Activated naive CD8-positive, alpha-beta T cell (primary cell): ENCODE data around the gene TTC28.
"Not testable (repeated sequence)": the region's sequence is repeated elsewhere in the genome, so short reads cannot be mapped to it uniquely, and the experiment has no call there.

Source experiments
- H3K27ac Mint-ChIP-seq: one replicate; pipeline ENCODE4 v1.8.0; 2021; ENCODE audit warnings: mixed read lengths
- H3K27me3 Mint-ChIP-seq: one replicate; pipeline ENCODE4 v1.8.0; 2021; ENCODE audit warnings: mixed read lengths
- H3K36me3 Mint-ChIP-seq: one replicate; pipeline ENCODE4 v1.8.0; 2021; ENCODE audit warnings: mixed read lengths
- H3K4me1 Mint-ChIP-seq: one replicate; pipeline ENCODE4 v1.8.0; 2021; ENCODE audit warnings: low read depth, mixed read lengths
- H3K4me3 Mint-ChIP-seq: one replicate; pipeline ENCODE4 v1.8.0; 2021; ENCODE audit warnings: mild to moderate bottlenecking, mixed read lengths
- H3K9me3 Mint-ChIP-seq: one replicate; pipeline ENCODE4 v1.8.0; 2021; ENCODE audit warnings: low read depth, mixed read lengths

The TTC28 gene

DNA sequence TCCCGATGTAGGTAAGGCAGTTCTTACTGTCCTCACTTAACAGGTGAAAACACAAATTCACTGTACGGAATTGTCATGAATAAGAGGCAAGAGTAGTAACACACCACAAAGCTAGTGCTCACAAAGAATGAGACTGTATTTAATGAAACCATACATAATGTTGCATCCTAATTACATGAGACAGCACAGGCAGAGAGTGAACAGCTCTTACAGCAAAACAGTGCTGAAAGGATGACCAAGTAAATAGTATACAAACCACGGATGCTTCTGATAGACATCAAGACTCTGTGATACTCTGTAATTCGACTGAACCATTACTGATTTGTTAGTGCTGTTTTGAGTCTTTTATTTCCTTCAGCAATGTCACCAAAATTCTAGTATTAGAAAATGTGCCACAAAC, 282.3 kb downstream of the TTC28 start:
- Mint-ChIP-seq H3K4me3 (no peak overlapping the region), H3K27me3 (no peaks in the 10 kb centered on the region), H3K36me3 (peaks cover 2% of the 10 kb centered on the region), H3K27ac (no peak overlapping the region), H3K4me1 (peaks cover 9% of the 10 kb centered on the region), H3K9me3 (no peaks in the 10 kb centered on the region)

DNA sequence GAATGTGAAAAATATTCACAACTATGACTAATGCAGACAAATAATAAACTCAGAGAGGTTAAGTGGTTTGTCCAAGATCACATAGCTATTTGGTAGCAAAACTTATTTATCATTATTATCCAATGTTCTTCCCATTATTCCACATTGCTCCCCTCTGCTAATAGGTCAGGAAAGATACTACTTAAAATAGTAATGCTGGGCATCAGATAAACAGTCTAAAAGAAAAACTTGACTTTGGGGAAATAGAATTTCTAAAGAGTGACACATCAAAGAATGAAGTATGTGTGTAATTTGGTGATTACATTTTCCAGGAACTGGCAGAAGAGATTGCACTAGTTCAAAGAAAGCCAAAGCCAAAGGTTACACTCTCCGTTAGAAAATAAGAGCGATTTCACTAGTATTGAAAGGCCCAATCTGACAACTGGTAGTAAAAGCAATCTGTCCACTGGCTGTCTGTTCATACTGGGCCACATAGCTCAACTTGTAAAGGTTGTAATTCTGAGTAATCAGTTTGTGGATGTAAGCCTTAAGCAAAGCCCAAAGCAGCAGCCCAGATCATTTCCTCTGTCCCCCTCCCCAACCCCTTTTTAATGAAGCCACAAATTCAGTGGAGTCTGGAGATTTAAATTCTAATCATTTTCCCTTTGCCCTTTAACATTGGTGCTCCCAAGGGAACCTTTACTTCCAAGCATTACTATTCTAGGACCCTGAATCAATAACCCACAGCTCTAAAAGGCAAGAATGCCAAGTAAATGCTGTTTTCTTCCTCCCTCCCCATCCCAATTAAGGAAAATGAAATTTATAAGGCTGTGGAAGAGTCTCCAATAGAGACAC, 283.5 kb downstream of the TTC28 start:
- peaks cover 9% of the 10 kb centered on the region for H3K4me1 Mint-ChIP-seq
- no peaks in the 10 kb centered on the region for H3K9me3 Mint-ChIP-seq
- no peak overlapping the region for H3K27ac Mint-ChIP-seq
- no peak overlapping the region for H3K4me3 Mint-ChIP-seq
- H3K36me3 Mint-ChIP-seq, result peaks cover 4% of the 10 kb centered on the region
- H3K27me3 Mint-ChIP-seq, result no peaks in the 10 kb centered on the region

DNA sequence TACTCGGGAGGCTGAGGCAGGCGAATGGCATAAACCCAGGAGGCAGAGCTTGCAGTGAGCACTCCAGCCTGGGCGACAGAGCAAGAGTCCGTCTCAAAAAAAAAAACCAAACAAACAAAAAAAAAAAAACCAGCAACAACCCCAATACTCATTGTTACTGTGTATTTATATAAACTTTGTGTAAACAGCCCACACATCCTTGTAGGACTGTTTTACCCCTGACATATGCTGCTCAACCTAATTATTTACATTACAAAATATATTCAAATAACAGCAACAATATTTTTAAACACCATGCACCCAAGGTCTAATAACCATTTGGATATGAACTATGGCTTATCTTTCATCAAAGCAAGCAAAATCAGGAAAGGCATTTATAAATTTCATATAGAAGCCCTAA, 284.1 kb downstream of the TTC28 start:
- no peaks in the 10 kb centered on the region for H3K9me3 Mint-ChIP-seq
- no peaks in the 10 kb centered on the region for H3K27me3 Mint-ChIP-seq
- peaks cover 9% of the 10 kb centered on the region for H3K4me1 Mint-ChIP-seq
- peaks cover 4% of the 10 kb centered on the region for H3K36me3 Mint-ChIP-seq
- H3K27ac Mint-ChIP-seq, result no peak overlapping the region
- H3K4me3 Mint-ChIP-seq, result no peak overlapping the region

GRCh38 chr22:28394513-28395110, 285.0 kb downstream of the TTC28 start:
- H3K27ac Mint-ChIP-seq, result no peak overlapping the region
- H3K4me3 Mint-ChIP-seq, result no peak overlapping the region
- H3K36me3 Mint-ChIP-seq, result peaks cover 4% of the 10 kb centered on the region
- no peaks in the 10 kb centered on the region for H3K27me3 Mint-ChIP-seq
- no peaks in the 10 kb centered on the region for H3K9me3 Mint-ChIP-seq
- peaks cover 9% of the 10 kb centered on the region for H3K4me1 Mint-ChIP-seq

- Mint-ChIP-seq H3K4me3 (no peak overlapping the region), H3K27ac (no peak overlapping the region), H3K9me3 (peaks cover 6% of the 10 kb centered on the region), H3K27me3 (no peaks in the 10 kb centered on the region), H3K4me1 (peaks cover 1% of the 10 kb centered on the region), H3K36me3 (no peaks in the 10 kb centered on the region)
These were observed 298.0 kb downstream of the TTC28 start for GRCh38 chr22:28381429-28382167.

DNA sequence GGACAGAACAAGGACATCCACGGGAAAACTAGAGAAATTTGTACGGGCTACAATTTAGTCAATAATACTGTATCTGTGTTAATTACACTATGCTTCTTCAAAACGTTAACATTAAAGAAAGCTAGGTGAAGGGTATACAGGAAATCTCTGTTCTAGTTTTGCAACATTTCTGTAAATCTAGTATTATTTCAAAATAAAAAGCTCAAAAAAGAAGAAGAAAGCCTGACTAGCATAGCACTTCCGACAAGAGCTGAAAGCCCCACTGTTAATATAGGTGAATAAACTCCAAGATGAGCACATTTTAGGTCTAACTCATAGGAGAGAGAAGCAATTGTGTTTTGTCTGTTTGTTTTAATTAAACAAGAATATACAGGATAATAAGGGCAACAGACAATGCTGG, 299.7 kb downstream of the TTC28 start:
- Mint-ChIP-seq H3K9me3 (peaks cover 4% of the 10 kb centered on the region), H3K4me3 (no peak overlapping the region), H3K27ac (no peak overlapping the region), H3K27me3 (no peaks in the 10 kb centered on the region), H3K4me1 (peaks cover 1% of the 10 kb centered on the region), H3K36me3 (no peaks in the 10 kb centered on the region)

GRCh38 chr22:28379075-28379779, 300.4 kb downstream of the TTC28 start:
- Mint-ChIP-seq H3K4me1 (peaks cover 2% of the 10 kb centered on the region), H3K4me3 (no peak overlapping the region), H3K36me3 (no peaks in the 10 kb centered on the region), H3K27ac (no peak overlapping the region), H3K27me3 (no peaks in the 10 kb centered on the region), H3K9me3 (peaks cover 4% of the 10 kb centered on the region)

GRCh38 chr22:28375761-28376534, 303.7 kb downstream of the TTC28 start:
- Mint-ChIP-seq H3K36me3 (no peaks in the 10 kb centered on the region), H3K4me3 (no peak overlapping the region), H3K4me1 (peaks cover 4% of the 10 kb centered on the region), H3K9me3 (peaks cover 4% of the 10 kb centered on the region), H3K27me3 (no peaks in the 10 kb centered on the region), H3K27ac (no peak overlapping the region)

GRCh38 chr22:28373831-28374230, 305.8 kb downstream of the TTC28 start:
- no peak overlapping the region for H3K4me3 Mint-ChIP-seq
- no peaks in the 10 kb centered on the region for H3K27me3 Mint-ChIP-seq
- H3K9me3 Mint-ChIP-seq, result peaks cover 4% of the 10 kb centered on the region
- H3K4me1 Mint-ChIP-seq, result peaks cover 12% of the 10 kb centered on the region
- H3K27ac Mint-ChIP-seq, result no peak overlapping the region
- H3K36me3 Mint-ChIP-seq, result no peaks in the 10 kb centered on the region

DNA sequence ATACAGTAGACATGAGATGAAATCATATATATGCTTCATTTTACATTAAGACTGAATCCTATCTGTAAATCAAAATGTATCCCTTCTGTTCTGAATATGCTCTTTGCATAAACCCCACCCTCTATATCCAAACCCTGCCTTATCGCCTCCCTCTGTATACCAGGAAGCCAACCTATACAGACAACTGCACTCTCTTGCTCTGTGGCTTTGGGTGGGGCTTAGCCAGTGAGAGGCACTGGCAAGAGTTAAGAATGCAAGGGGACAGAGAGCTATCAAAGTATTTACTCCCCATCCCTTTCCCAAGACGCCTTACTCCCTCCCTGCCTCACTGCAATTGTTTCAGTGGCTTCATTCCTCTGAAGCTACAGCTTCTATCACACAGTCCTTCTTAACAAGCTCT, 309.8 kb downstream of the TTC28 start:
- Mint-ChIP-seq H3K27me3 (no peaks in the 10 kb centered on the region), H3K4me1 (peaks cover 12% of the 10 kb centered on the region), H3K27ac (no peak overlapping the region), H3K36me3 (peaks cover 3% of the 10 kb centered on the region), H3K4me3 (no peak overlapping the region), H3K9me3 (no peaks in the 10 kb centered on the region)

DNA sequence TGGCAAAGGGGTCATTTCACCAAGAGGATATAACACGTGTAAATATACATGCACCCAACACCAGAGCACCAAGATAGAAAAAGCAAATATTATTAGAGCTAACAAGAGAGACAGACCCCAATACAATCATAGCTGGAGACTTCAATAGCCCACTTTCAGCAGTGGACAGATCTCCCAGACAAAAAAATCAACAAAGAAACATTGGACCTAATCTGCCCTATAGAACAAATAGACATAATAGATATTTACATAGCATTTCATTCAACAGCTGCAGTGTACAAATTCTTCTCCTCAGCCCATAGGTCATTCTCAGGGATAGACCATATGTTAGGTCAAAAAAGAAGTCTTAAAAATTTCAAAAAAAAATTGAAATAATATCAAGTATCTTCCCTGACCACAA, 312.8 kb downstream of the TTC28 start:
- peaks cover 9% of the 10 kb centered on the region for H3K4me1 Mint-ChIP-seq
- peaks cover 2% of the 10 kb centered on the region for H3K27me3 Mint-ChIP-seq
- no peak overlapping the region for H3K4me3 Mint-ChIP-seq
- H3K36me3 Mint-ChIP-seq, result peaks cover 14% of the 10 kb centered on the region
- H3K27ac Mint-ChIP-seq, result no peak overlapping the region
- peaks cover 7% of the 10 kb centered on the region for H3K9me3 Mint-ChIP-seq

DNA sequence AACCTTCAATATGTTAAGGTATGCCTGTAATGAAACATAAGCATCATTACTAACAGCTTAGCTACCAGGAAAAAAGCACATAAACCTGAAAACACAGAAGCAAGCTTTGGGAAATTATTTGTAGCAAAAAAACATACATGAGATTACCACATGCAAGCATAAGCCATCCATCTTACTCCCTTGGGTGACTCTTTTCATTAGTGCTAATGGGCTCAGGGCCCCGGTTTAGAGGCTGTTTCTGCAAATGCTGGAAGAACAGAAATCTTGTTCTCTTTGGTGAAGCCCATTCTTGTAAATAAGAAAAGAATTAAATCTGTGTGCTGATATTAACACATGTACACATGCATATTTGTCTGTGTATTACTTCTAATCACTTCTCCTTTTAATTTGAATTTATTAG, 314.3 kb downstream of the TTC28 start:
- Mint-ChIP-seq H3K4me3 (no peak overlapping the region), H3K36me3 (peaks cover 21% of the 10 kb centered on the region), H3K27ac (no peak overlapping the region), H3K27me3 (peaks cover 2% of the 10 kb centered on the region), H3K9me3 (peaks cover 7% of the 10 kb centered on the region), H3K4me1 (peaks cover 6% of the 10 kb centered on the region)

GRCh38 chr22:28364105-28364504, 315.5 kb downstream of the TTC28 start:
- not testable (repeated sequence) for H3K9me3 Mint-ChIP-seq, H3K27me3 Mint-ChIP-seq, H3K27ac Mint-ChIP-seq, H3K4me1 Mint-ChIP-seq, H3K4me3 Mint-ChIP-seq
- peaks cover 23% of the 10 kb centered on the region for H3K36me3 Mint-ChIP-seq

GRCh38 chr22:28360939-28361338, 318.7 kb downstream of the TTC28 start:
- H3K36me3 Mint-ChIP-seq, result peaks cover 20% of the 10 kb centered on the region
- H3K27ac Mint-ChIP-seq, result no peak overlapping the region
- no peak overlapping the region for H3K4me3 Mint-ChIP-seq
- H3K27me3 Mint-ChIP-seq, result peaks cover 3% of the 10 kb centered on the region
- no peaks in the 10 kb centered on the region for H3K4me1 Mint-ChIP-seq
- peaks cover 7% of the 10 kb centered on the region for H3K9me3 Mint-ChIP-seq
